CD4-positive, alpha-beta T cell (primary cell): ENCODE measurements around the gene MET. TPM values are rescaled to one million over a fixed set of nuclear protein-coding genes. Genes with fewer than 3 reads are reported as not detected.

Experiments used
- ATAC-seq: fragments of 200-7000 bp; cut with Tn5 transposase; one replicate; pipeline ENCODE4 v1.10.0; 2022; ENCODE audit warnings: mild to moderate bottlenecking; ENCODE audit not compliant: poor library complexity
- CTCF ChIA-PET: fragments of 350-600 bp; sonication (Branson Sonifier 250); formaldehyde crosslinking; loops from one replicate; lab custom pipeline; 2021; ENCODE audit warnings: antibody characterized with exemption, inconsistent platforms; lab: Charles Lee
- POLR2A ChIA-PET: fragments of 350-600 bp; sonication (Branson Sonifier 250); formaldehyde crosslinking; loops from one replicate; lab custom pipeline; 2021; ENCODE audit warnings: antibody characterized with exemption, inconsistent platforms; lab: Charles Lee
- DNase-seq, 14 experiments: peaks; one replicate each; pipeline ENCODE4 v3.0.0-alpha.2; 2013 to 2020; ENCODE audit warnings: mixed read lengths in 2 of 14
- H3K27ac ChIP-seq, 2 donors: one replicate each; pipeline versions ENCODE4 v1.5.1 to v1.7.0; 2013; ENCODE audit warnings: low read length in 2 of 2, low read depth in 1 of 2, mild to moderate bottlenecking in 1 of 2
- H3K27me3 ChIP-seq, 2 experiments: 1 replicate in 1 of 2; 2 replicates in 1 of 2; pipeline versions ENCODE4 v1.6.1 to v1.7.0; 2013; ENCODE audit warnings: low read length in 2 of 2, control low read depth in 1 of 2, mild to moderate bottlenecking in 1 of 2, moderate library complexity in 1 of 2; ENCODE audit not compliant: insufficient read depth in 2 of 2, control insufficient read depth in 1 of 2
- H3K36me3 ChIP-seq: one replicate; pipeline ENCODE4 v1.6.1; 2013; ENCODE audit warnings: low read length, control low read depth; ENCODE audit not compliant: insufficient read depth
- H3K4me1 ChIP-seq: one replicate; pipeline ENCODE4 v1.6.1; 2013; ENCODE audit warnings: low read length, control low read depth; ENCODE audit not compliant: insufficient read depth
- H3K4me3 ChIP-seq: one replicate; pipeline ENCODE4 v1.5.1; 2013; ENCODE audit warnings: mild to moderate bottlenecking, low read length, moderate library complexity
- H3K9me3 ChIP-seq, 2 experiments: 1 replicate in 1 of 2; 2 replicates in 1 of 2; pipeline versions ENCODE4 v1.6.1 to v1.7.0; 2013; ENCODE audit warnings: low read length in 2 of 2, mild to moderate bottlenecking in 2 of 2, control low read depth in 1 of 2, moderate library complexity in 1 of 2; ENCODE audit not compliant: control insufficient read depth in 1 of 2, insufficient read depth in 1 of 2
- H3K27ac Mint-ChIP-seq: one replicate; pipeline ENCODE4 v1.8.0; 2020; ENCODE audit warnings: mixed read lengths
- H3K27me3 Mint-ChIP-seq: one replicate; pipeline ENCODE4 v1.8.0; 2021; ENCODE audit warnings: mixed read lengths
- H3K36me3 Mint-ChIP-seq: one replicate; pipeline ENCODE4 v1.8.0; 2021; ENCODE audit warnings: low read depth, mixed read lengths
- H3K4me1 Mint-ChIP-seq: one replicate; pipeline ENCODE4 v1.8.0; 2021; ENCODE audit warnings: low read depth, mixed read lengths
- H3K4me3 Mint-ChIP-seq: one replicate; pipeline ENCODE4 v1.8.0; 2020; ENCODE audit warnings: mild to moderate bottlenecking, mixed read lengths
- H3K9me3 Mint-ChIP-seq: one replicate; pipeline ENCODE4 v1.8.0; 2020; ENCODE audit warnings: mixed read lengths
- intact Hi-C, 2 experiments: fragments of 100-400 bp; cut with DNase I in 1 of 2; cut with micrococcal nuclease in 1 of 2; formaldehyde crosslinking; loops; one replicate each; pipeline versions ENCODE4 v1.15.1 to v1.9.0; 2023 to 2025; cut with DNase I, micrococcal nuclease
- total RNA-seq, 174 experiments: library from RNA in 2 of 174; stranded (reverse) in 2 of 174; gene quantifications; one replicate each; pipeline ENCODE4 v1.2.3 and lab custom pipeline; 2021 to 2026
- TF ChIP-seq, protein P1 (sequence below): fragments of 200-600 bp; IDR thresholded peaks from one replicate; pipeline ENCODE4 v1.8.0; 2022; ENCODE audit warnings: antibody characterized with exemption, mild to moderate bottlenecking

MET gene
- total RNA-seq, 2 experiments from 2014 or later: 0.14 TPM; not detected in 1

DNA sequence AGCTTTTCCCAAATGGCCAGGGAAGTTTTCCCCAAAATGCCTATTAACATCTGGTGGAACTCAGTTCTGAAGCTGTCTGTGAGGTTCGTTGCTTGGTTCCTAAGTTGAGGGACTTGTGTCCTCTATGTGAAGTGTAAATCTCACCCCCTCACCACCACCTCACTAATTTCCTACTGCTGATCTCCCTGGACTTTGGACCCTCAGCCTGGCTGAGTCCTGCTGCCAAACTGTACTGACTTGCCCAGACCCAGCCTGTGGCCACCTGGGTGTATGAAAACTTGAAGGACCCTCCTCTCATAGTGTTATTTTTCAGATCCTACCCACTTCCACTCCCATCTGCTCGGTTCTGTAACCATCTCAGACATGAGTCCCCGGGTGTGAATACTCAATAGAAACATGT is 94.9 kb downstream of the MET start:
- Mint-ChIP-seq H3K27me3 (peaks cover 23% of the 10 kb centered on the region), H3K9me3 (no peaks in the 10 kb centered on the region), H3K4me3 (no peak overlapping the region), H3K27ac (no peak overlapping the region), H3K4me1 (no peaks in the 10 kb centered on the region), H3K36me3 (no peaks in the 10 kb centered on the region)
- no peak overlapping the region for H3K4me3 ChIP-seq
- no peaks in the 10 kb centered on the region for H3K4me1 ChIP-seq
- intact Hi-C loops: no loop called here
- H3K36me3 ChIP-seq: no peaks in the 10 kb centered on the region
- POLR2A ChIA-PET: no interaction called here
- ATAC-seq (no peak), DNase-seq (no peak)
- CTCF ChIA-PET: interaction anchor here (1.1 kb wide), 1 partner anchor 9 kb away, joined by 4 read pairs; no protein-coding TSS in a partner anchor
- TF ChIP-seq, protein P1, sequence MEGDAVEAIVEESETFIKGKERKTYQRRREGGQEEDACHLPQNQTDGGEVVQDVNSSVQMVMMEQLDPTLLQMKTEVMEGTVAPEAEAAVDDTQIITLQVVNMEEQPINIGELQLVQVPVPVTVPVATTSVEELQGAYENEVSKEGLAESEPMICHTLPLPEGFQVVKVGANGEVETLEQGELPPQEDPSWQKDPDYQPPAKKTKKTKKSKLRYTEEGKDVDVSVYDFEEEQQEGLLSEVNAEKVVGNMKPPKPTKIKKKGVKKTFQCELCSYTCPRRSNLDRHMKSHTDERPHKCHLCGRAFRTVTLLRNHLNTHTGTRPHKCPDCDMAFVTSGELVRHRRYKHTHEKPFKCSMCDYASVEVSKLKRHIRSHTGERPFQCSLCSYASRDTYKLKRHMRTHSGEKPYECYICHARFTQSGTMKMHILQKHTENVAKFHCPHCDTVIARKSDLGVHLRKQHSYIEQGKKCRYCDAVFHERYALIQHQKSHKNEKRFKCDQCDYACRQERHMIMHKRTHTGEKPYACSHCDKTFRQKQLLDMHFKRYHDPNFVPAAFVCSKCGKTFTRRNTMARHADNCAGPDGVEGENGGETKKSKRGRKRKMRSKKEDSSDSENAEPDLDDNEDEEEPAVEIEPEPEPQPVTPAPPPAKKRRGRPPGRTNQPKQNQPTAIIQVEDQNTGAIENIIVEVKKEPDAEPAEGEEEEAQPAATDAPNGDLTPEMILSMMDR: no peak
- no peaks in the 10 kb centered on the region for H3K9me3 ChIP-seq
- H3K27ac ChIP-seq: no peak overlapping the region
- H3K27me3 ChIP-seq: no peaks in the 10 kb centered on the region

DNA sequence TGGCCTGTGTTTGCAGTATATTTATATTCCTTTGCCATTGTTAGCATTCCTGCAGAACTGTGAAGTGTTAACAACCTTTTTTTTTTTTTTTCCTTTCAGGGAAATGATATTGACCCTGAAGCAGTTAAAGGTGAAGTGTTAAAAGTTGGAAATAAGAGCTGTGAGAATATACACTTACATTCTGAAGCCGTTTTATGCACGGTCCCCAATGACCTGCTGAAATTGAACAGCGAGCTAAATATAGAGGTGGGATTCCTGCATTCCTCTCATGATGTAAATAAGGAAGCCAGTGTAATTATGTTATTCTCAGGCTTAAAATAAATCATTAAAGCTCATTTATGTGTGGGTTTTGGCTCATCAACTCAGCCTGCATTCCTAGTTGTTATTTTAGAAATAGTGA is 97.5 kb downstream of the MET start:
- no peaks in the 10 kb centered on the region for H3K9me3 Mint-ChIP-seq
- ChIA-PET CTCF (interaction anchor here (0.7 kb wide), 1 partner anchor 1615 kb away, joined by 3 read pairs; no protein-coding TSS in a partner anchor), POLR2A (interaction anchor here (0.5 kb wide), 1 partner anchor 1850 kb away, joined by 4 read pairs; no protein-coding TSS in a partner anchor)
- Histone ChIP-seq H3K9me3 (no peaks in the 10 kb centered on the region), H3K4me3 (no peak overlapping the region), H3K36me3 (no peaks in the 10 kb centered on the region), H3K4me1 (no peaks in the 10 kb centered on the region), H3K27me3 (no peaks in the 10 kb centered on the region), H3K27ac (no peak overlapping the region)
- H3K4me3 Mint-ChIP-seq: no peak overlapping the region
- intact Hi-C loops: no loop called here
- no peak overlapping the region for H3K27ac Mint-ChIP-seq
- no peaks in the 10 kb centered on the region for H3K4me1 Mint-ChIP-seq
- H3K36me3 Mint-ChIP-seq: no peaks in the 10 kb centered on the region
- DNase-seq (no peak), ATAC-seq (no peak)
- TF ChIP-seq, protein P1: no peak
- peaks cover 32% of the 10 kb centered on the region for H3K27me3 Mint-ChIP-seq

DNA sequence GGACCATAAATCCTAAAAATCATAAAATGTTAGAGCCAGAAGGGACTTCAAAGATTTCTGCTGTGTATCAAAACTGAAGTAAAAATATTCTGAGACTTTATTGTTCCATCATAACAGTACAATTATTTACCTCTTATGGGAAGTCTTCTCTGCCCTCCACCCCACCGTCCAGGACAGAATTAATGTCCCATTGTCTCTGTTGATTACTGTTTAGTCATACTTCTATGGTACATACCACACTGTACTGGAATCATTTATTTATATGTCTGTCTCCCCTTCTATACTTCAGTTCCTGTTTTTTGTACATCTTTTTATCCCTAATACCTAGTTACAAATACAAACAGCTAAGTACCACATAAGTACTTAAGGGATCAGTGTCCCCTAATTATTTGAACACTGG is 98.9 kb downstream of the MET start:
- no peaks in the 10 kb centered on the region for H3K36me3 ChIP-seq
- no peaks in the 10 kb centered on the region for H3K9me3 ChIP-seq
- no peaks in the 10 kb centered on the region for H3K4me1 Mint-ChIP-seq
- intact Hi-C loops: no loop called here
- ATAC-seq (no peak), DNase-seq (no peak)
- CTCF ChIA-PET: no interaction called here
- TF ChIP-seq, protein P1: no peak
- no peaks in the 10 kb centered on the region for H3K4me1 ChIP-seq
- H3K36me3 Mint-ChIP-seq: no peaks in the 10 kb centered on the region
- no peaks in the 10 kb centered on the region for H3K9me3 Mint-ChIP-seq
- POLR2A ChIA-PET: no interaction called here
- H3K27ac ChIP-seq: no peak overlapping the region
- H3K27me3 ChIP-seq: no peaks in the 10 kb centered on the region
- peaks cover 32% of the 10 kb centered on the region for H3K27me3 Mint-ChIP-seq
- no peak overlapping the region for H3K4me3 Mint-ChIP-seq
- H3K4me3 ChIP-seq: no peak overlapping the region
- no peak overlapping the region for H3K27ac Mint-ChIP-seq
